Retinal pigment epithelial cell (primary cell): Measurements from ENCODE around the gene PON3.

Source experiments
- DNase-seq: peaks from one replicate; pipeline ENCODE4 v3.0.0-alpha.2; 2010; ENCODE audit warnings: low read depth
- H3K4me3 ChIP-seq: 2 replicates; pipeline ENCODE4 v1.5.1; 2011; ENCODE audit warnings: mild to moderate bottlenecking, low read length, control low read depth, moderate library complexity
- TF ChIP-seq, protein P1 (sequence below): conservative IDR thresholded peaks from 2 replicates; pipeline ENCODE4 v1.5.1; 2011; ENCODE audit warnings: low read depth, low read length, control low read depth, inconsistent platforms

PON3 gene

DNA sequence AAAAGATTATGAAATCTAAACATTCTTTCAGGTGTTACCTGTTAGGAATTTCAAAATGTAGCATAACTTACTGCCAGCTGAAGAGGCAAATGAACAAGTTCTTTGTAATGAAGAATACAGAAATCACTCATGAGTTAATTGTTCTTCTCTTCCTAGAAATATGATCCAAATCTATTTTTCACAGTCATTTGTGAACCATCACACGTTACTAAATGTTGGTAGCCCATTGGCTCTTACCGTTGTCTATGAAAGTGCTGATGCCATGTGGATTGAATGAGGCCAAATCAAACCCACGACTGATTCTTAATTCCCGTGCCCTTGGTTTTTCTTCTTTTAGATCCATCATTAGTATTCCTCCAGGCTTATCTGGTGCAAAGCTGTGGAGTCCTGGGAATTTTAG is 15.9 kb upstream of the PON3 start:
- H3K4me3 ChIP-seq: no peak overlapping the region
- DNase-seq: no peak
- TF ChIP-seq, protein P1, sequence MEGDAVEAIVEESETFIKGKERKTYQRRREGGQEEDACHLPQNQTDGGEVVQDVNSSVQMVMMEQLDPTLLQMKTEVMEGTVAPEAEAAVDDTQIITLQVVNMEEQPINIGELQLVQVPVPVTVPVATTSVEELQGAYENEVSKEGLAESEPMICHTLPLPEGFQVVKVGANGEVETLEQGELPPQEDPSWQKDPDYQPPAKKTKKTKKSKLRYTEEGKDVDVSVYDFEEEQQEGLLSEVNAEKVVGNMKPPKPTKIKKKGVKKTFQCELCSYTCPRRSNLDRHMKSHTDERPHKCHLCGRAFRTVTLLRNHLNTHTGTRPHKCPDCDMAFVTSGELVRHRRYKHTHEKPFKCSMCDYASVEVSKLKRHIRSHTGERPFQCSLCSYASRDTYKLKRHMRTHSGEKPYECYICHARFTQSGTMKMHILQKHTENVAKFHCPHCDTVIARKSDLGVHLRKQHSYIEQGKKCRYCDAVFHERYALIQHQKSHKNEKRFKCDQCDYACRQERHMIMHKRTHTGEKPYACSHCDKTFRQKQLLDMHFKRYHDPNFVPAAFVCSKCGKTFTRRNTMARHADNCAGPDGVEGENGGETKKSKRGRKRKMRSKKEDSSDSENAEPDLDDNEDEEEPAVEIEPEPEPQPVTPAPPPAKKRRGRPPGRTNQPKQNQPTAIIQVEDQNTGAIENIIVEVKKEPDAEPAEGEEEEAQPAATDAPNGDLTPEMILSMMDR: no peak

DNA sequence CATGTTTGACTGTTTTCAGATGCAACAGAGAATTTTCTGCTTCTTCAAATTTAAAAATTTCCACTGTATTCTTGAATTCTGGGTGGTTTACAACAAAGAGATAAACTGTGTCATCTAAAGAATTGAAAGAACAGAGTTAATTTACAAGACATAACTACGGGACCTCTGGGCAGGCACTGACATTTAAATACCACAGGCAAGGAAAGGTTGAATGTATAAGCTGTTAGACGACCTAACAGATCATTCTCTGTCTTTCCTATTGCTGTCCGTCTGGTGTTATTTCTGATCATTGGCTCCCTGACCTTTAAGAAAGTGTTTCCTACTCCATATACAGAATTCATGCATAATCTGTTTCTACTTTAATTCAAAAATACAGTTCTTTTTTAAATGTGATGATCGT is 15.5 kb upstream of the PON3 start:
- no peak overlapping the region for H3K4me3 ChIP-seq
- TF ChIP-seq, protein P1: no peak
- DNase-seq: no peak

DNA sequence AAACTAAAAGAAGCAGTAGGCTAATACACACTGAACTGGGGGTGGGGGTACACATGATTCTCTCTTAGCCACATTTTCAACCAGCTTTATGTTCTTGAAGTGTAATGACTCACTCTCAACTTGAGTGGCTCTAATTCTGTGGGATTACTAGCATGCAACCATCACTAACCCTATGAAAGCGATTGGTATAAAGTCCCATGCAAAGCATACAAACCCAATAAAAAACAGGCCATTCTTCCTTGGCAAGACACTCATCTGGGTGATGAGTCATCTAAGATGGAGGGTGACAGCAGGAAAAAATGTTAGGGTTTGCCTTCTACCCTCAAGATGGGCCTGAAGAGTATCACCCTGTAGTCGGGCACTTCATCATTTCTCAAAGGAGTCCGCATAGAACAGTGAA is 14.9 kb upstream of the PON3 start:
- no peak overlapping the region for H3K4me3 ChIP-seq
- TF ChIP-seq, protein P1: no peak
- no peak for DNase-seq

DNA sequence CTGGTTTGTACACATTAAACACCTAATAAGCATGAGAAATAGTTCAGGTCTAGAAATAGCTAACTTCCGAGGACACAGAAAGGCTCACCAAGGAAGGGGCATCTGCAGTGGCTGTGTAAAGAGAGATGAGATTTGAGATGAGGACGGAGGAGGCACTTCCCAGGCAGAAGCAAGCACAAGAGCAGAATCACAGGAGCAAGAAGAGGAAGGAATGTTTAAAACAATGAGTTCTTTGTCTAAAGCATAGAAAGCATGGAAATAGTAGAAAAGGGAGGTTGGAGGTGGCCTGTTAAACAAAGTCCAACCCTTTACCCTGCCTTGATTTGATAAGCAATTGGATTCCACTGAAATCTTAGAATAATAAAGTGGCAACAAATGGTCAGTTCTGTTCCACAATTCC is 11.6 kb upstream of the PON3 start:
- H3K4me3 ChIP-seq: no peak overlapping the region
- TF ChIP-seq, protein P1: no peak
- no peak for DNase-seq

DNA sequence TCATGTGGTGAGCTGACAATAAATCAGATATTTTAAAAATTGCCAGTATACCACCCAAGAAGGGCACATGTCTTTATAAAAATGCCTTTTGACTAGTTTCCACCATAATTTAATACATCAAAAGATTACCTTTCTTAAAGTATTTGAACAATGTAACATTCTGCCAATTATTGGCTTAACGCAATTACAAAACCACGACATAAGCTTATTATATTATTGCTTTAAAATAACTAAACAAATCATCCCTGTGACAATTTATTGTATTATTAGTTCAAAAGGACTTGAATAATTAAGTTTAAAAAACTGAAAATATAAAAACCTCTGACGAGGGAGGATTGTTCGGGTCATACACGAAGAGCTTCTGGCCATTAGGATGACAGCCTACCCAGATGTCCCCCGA is 9.6 kb upstream of the PON3 start:
- peak; percentile 24 for DNase-seq

DNA sequence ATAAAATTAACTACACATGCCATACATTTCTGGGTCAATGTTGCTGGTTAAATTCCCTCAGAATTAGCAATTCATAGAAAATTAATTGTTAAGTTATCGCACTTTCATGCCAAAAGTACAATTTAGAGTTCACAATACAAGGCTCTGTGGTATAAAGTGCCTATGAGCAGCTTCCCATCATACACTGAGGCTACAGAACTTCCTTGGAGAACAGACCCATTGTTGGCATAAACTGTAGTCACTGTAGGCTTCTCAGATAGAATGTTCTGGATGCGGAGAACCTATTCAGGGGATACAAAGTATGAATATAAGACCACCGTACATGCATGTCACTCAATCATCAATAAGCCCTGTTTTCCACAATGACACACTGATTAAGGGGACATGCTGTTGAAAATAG is 9.0 kb upstream of the PON3 start:
- H3K4me3 ChIP-seq: no peak overlapping the region
- TF ChIP-seq, protein P1: no peak
- no peak for DNase-seq

More for the DNA sequence above, 9.6 kb upstream of the PON3 start:
- H3K4me3 ChIP-seq: no peak overlapping the region
- TF ChIP-seq, protein P1: no peak

DNA sequence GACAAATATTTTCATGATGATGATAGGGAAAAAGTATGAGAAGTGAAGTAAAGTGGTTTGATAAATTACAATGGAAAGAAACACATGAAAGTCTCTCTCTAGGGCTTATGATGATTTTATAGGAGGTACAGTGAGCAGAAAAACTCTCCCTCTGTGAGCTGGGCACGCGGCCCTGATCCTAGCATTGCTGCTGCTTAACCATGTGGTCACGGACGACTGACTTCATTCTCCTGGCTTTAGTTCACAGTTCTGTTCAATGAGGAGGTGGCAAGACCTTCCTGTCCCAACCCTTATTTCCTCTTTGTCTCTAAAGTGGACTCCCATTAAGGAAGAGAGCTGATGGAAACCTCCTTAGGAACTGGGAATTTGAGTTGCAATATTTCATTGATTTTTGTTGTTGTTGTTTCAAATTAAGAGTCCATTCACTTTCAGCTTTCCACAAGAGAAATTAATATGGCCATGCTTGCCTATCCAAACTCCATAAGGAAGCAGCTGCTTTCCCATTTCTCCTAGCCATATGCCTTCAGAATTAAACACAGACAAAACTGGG is 8.2 kb upstream of the PON3 start:
- TF ChIP-seq, protein P1: no peak
- no peak for DNase-seq
- no peak overlapping the region for H3K4me3 ChIP-seq
